H9 (cell line): ENCODE data around the gene NPTX2. TPM values are rescaled to one million over a fixed set of nuclear protein-coding genes. Genes with fewer than 3 reads are reported as not detected.

Experiments
- DNase-seq: peaks from one replicate; pipeline ENCODE4 v3.0.0-alpha.2; 2017
- H2AFZ ChIP-seq: one replicate; pipeline ENCODE4 v1.6.1; 2013; ENCODE audit warnings: mild to moderate bottlenecking, low read length, control low read depth, moderate library complexity
- H2AK5ac ChIP-seq: 2 replicates; pipeline ENCODE4 v1.6.1; 2013; ENCODE audit warnings: low read length, control low read depth, mixed read lengths; ENCODE audit not compliant: insufficient read length
- H2BK120ac ChIP-seq: one replicate; pipeline ENCODE4 v1.6.1; 2013; ENCODE audit warnings: low read depth, mild to moderate bottlenecking, low read length, control low read depth, inconsistent platforms; ENCODE audit not compliant: poor library complexity, severe bottlenecking
- H2BK12ac ChIP-seq: 2 replicates; pipeline ENCODE4 v1.6.1; 2013; ENCODE audit warnings: low read length, control low read depth, mixed read lengths, low read depth; ENCODE audit not compliant: insufficient read length
- H2BK15ac ChIP-seq: 2 replicates; pipeline ENCODE4 v1.6.1; 2013; ENCODE audit warnings: low read depth, low read length, control low read depth
- H2BK20ac ChIP-seq: one replicate; pipeline ENCODE4 v1.6.1; 2013; ENCODE audit warnings: low read depth, mild to moderate bottlenecking, low read length, control low read depth, inconsistent platforms; ENCODE audit not compliant: poor library complexity, severe bottlenecking
- H2BK5ac ChIP-seq: 2 replicates; pipeline ENCODE4 v1.6.1; 2013; ENCODE audit warnings: low read length, control low read depth, mixed read lengths; ENCODE audit not compliant: insufficient read length
- H3K14ac ChIP-seq: 2 replicates; pipeline ENCODE4 v1.6.1; 2013; ENCODE audit warnings: low read length, control low read depth; ENCODE audit not compliant: insufficient read depth
- H3K18ac ChIP-seq: 2 replicates; pipeline ENCODE4 v1.6.1; 2013; ENCODE audit warnings: low read depth, mild to moderate bottlenecking, mixed read lengths, low read length, control low read depth; ENCODE audit not compliant: insufficient read length
- H3K23ac ChIP-seq: 2 replicates; pipeline ENCODE4 v1.6.1; 2013; ENCODE audit warnings: low read length, control low read depth, mixed read lengths, low read depth; ENCODE audit not compliant: insufficient read length
- H3K23me2 ChIP-seq: 2 replicates; pipeline ENCODE4 v1.6.1; 2013; ENCODE audit warnings: low read depth, mild to moderate bottlenecking, mixed read lengths, low read length, control low read depth; ENCODE audit not compliant: insufficient read length, poor library complexity, severe bottlenecking
- H3K27ac ChIP-seq: 2 replicates; pipeline ENCODE4 v1.5.1; 2013; ENCODE audit warnings: low read length, control low read depth, mixed read lengths, low read depth; ENCODE audit not compliant: insufficient read length
- H3K27me3 ChIP-seq: 2 replicates; pipeline ENCODE4 v1.6.1; 2013; ENCODE audit warnings: low read length, control low read depth, inconsistent platforms; ENCODE audit not compliant: insufficient read depth
- H3K4ac ChIP-seq: 2 replicates; pipeline ENCODE4 v1.6.1; 2013; ENCODE audit warnings: low read depth, mild to moderate bottlenecking, control low read depth, inconsistent platforms, low read length, moderate library complexity
- H3K4me1 ChIP-seq: 2 replicates; pipeline ENCODE4 v1.6.1; 2013; ENCODE audit warnings: low read length, control low read depth, inconsistent platforms; ENCODE audit not compliant: insufficient read depth
- H3K4me2 ChIP-seq: 2 replicates; pipeline ENCODE4 v1.6.1; 2013; ENCODE audit warnings: low read length, control low read depth, mixed read lengths; ENCODE audit not compliant: insufficient read length, insufficient read depth
- H3K56ac ChIP-seq: 2 replicates; pipeline ENCODE4 v1.6.1; 2013; ENCODE audit warnings: low read depth, mild to moderate bottlenecking, mixed read lengths, low read length, control low read depth; ENCODE audit not compliant: insufficient read length
- H3K79me1 ChIP-seq: 2 replicates; pipeline ENCODE4 v1.6.1; 2013; ENCODE audit warnings: low read depth, mild to moderate bottlenecking, moderate library complexity, low read length, control low read depth, inconsistent platforms; ENCODE audit not compliant: insufficient read depth, poor library complexity, severe bottlenecking
- H3K79me2 ChIP-seq: 2 replicates; pipeline ENCODE4 v1.6.1; 2013; ENCODE audit warnings: low read length, control low read depth, inconsistent platforms; ENCODE audit not compliant: insufficient read depth
- H3K9ac ChIP-seq: 2 replicates; pipeline ENCODE4 v1.6.1; 2013; ENCODE audit warnings: low read length, control low read depth, mixed read lengths; ENCODE audit not compliant: insufficient read length; ENCODE audit errors: extremely low read depth
- H3K9me3 ChIP-seq: one replicate; pipeline ENCODE4 v1.6.1; 2013; ENCODE audit warnings: low read depth, low read length, inconsistent platforms; ENCODE audit not compliant: control insufficient read depth
- H3T11ph ChIP-seq: one replicate; pipeline ENCODE4 v1.6.1; 2013; ENCODE audit warnings: mild to moderate bottlenecking, low read length, control low read depth, inconsistent platforms
- H4K20me1 ChIP-seq: one replicate; pipeline ENCODE4 v1.6.1; 2013; ENCODE audit not compliant: control insufficient read depth, insufficient read length, insufficient read depth
- H4K5ac ChIP-seq: 2 replicates; pipeline ENCODE4 v1.6.1; 2013; ENCODE audit warnings: low read depth, mild to moderate bottlenecking, mixed read lengths, low read length, control low read depth; ENCODE audit not compliant: insufficient read length
- H4K8ac ChIP-seq: replicated peaks from 2 replicates; pipeline ENCODE4 v1.6.1; 2013; ENCODE audit warnings: low read length, control low read depth, mixed read lengths, low read depth; ENCODE audit not compliant: insufficient read length
- H4K91ac ChIP-seq: 2 replicates; pipeline ENCODE4 v1.6.1; 2013; ENCODE audit warnings: low read depth, mild to moderate bottlenecking, moderate library complexity, mixed read lengths, low read length, control low read depth; ENCODE audit not compliant: insufficient read length
- H3K27ac Mint-ChIP-seq, 3 experiments: 2 replicates in 2 of 3; 3 replicates in 1 of 3; pipeline ENCODE4 v1.8.0; 2020 to 2021; ENCODE audit warnings: mixed read lengths in 3 of 3, mild to moderate bottlenecking in 1 of 3, moderate library complexity in 1 of 3
- H3K27me3 Mint-ChIP-seq: 2 replicates; pipeline ENCODE4 v1.8.0; 2021; ENCODE audit warnings: low read depth, mild to moderate bottlenecking, moderate library complexity, mixed read lengths
- H3K36me3 Mint-ChIP-seq, 3 experiments: 2 replicates in 2 of 3; 3 replicates in 1 of 3; pipeline ENCODE4 v1.8.0; 2020 to 2021; ENCODE audit warnings: low read depth in 3 of 3, mixed read lengths in 3 of 3; ENCODE audit not compliant: insufficient read depth in 1 of 3
- H3K4me1 Mint-ChIP-seq, 2 experiments: 2 replicates each; pipeline ENCODE4 v1.8.0; 2020; ENCODE audit warnings: mixed read lengths in 2 of 2
- H3K4me3 Mint-ChIP-seq, 2 experiments: 2 replicates in 1 of 2; 3 replicates in 1 of 2; pipeline ENCODE4 v1.8.0; 2020 to 2021; ENCODE audit warnings: mild to moderate bottlenecking in 2 of 2, mixed read lengths in 2 of 2, moderate library complexity in 1 of 2
- H3K9me3 Mint-ChIP-seq, 2 experiments: 2 replicates in 1 of 2; 3 replicates in 1 of 2; pipeline ENCODE4 v1.8.0; 2020; ENCODE audit warnings: mild to moderate bottlenecking in 2 of 2, mixed read lengths in 2 of 2, moderate library complexity in 1 of 2
- CTCF ChIP-seq: fragments of 200-600 bp; sonication (generic); conservative IDR thresholded peaks from 3 replicates; pipeline ENCODE4 v1.8.0; 2021; ENCODE audit warnings: antibody characterized with exemption, mild to moderate bottlenecking
- WGBS: extraction: QIAGEN DNeasy Blood & Tissue Kit; methylation state at CpG from one replicate; pipeline ENCODE4 v1.1.7; 2013; ENCODE audit warnings: missing lambda C conversion rate, low lambda C conversion rate, mixed read lengths; ENCODE audit not compliant: insufficient read length; ENCODE audit errors: extremely low coverage; 5-methylcytosine and 5-hydroxymethylcytosine counted together
- total RNA-seq: library from RNA; stranded (reverse); gene quantifications from 2 replicates; pipeline ENCODE4 v1.2.1, GENCODE V29; 2021

Gene NPTX2
- total RNA-seq, 1 experiment from 2014 or later: 8.4 TPM

GRCh38 chr7:98662289-98662688 lies 45.2 kb downstream of the NPTX2 start:
- H3K4ac ChIP-seq: no peak overlapping the region
- no peak overlapping the region for H3K23ac ChIP-seq
- H3K4me3 Mint-ChIP-seq: no peak overlapping the region
- no peak overlapping the region; the same call in 1 of the 2 replicates for H3K14ac ChIP-seq
- no peak overlapping the region for H3K56ac ChIP-seq
- no peaks in the 10 kb centered on the region for H3K79me2 ChIP-seq
- peaks cover 3% of the 10 kb centered on the region; the same call in 1 of the 2 replicates for H3K27me3 ChIP-seq
- H3K27ac ChIP-seq: no peak overlapping the region
- H2BK120ac ChIP-seq: no peak overlapping the region
- H3K4me2 ChIP-seq: no peak overlapping the region
- DNase-seq: no peak
- no peaks in the 10 kb centered on the region for H3K79me1 ChIP-seq
- H4K91ac ChIP-seq: no peak overlapping the region
- H3K23me2 ChIP-seq: no peaks in the 10 kb centered on the region
- TF ChIP-seq CTCF: no peak
- no peak overlapping the region for H2AFZ ChIP-seq
- H4K8ac ChIP-seq: no peak overlapping the region
- H4K20me1 ChIP-seq: no peaks in the 10 kb centered on the region
- no peak overlapping the region for H3K18ac ChIP-seq
- no peak overlapping the region for H4K5ac ChIP-seq
- H3K9me3 ChIP-seq: no peaks in the 10 kb centered on the region
- H3K36me3 Mint-ChIP-seq: no peaks in the 10 kb centered on the region; a peak in 1 of 7 replicates
- no peaks in the 10 kb centered on the region; a peak in 1 of 5 replicates for H3K9me3 Mint-ChIP-seq
- H3K4me1 Mint-ChIP-seq: peaks cover 0 to 4% of the 10 kb centered on the region in 2 experiments; a peak in 1 of 4 replicates
- H3T11ph ChIP-seq: no peak overlapping the region
- peaks cover 78% of the 10 kb centered on the region for H3K27me3 Mint-ChIP-seq
- no peak overlapping the region for H3K9ac ChIP-seq
- no peak overlapping the region for H3K27ac Mint-ChIP-seq
- no CpG with 5 or more reads among the region's 4 CpGs for WGBS
- H3K4me1 ChIP-seq: no peaks in the 10 kb centered on the region
- H2BK12ac ChIP-seq: no peak overlapping the region
- H2BK15ac ChIP-seq: no peak overlapping the region
- H2AK5ac ChIP-seq: no peak overlapping the region
- H2BK5ac ChIP-seq: no peak overlapping the region
- H2BK20ac ChIP-seq: no peak overlapping the region
